Right atrium auricular region (tissue), 2 donors: ENCODE results near the gene KCNRG. TPM values are rescaled to one million over a fixed set of nuclear protein-coding genes. Genes with fewer than 3 reads are reported as not detected.

Source experiments
- DNase-seq: peaks from one replicate; pipeline ENCODE4 v3.0.0-alpha.2; 2019; ENCODE audit warnings: low spot score
- H3K27ac ChIP-seq, 2 donors: fragments of 200-600 bp; sonication (generic); 1 replicate in 1 of 2; 2 replicates in 1 of 2; pipeline ENCODE4 v1.5.1; 2016 to 2019
- H3K27me3 ChIP-seq, 2 donors: fragments of 200-600 bp; sonication (generic); one replicate each; pipeline versions ENCODE4 v1.5.1 to v1.6.0; 2017 to 2019
- H3K36me3 ChIP-seq: fragments of 200-600 bp; sonication (generic); one replicate; pipeline ENCODE4 v1.5.1; 2016
- H3K4me1 ChIP-seq, 2 donors: fragments of 200-600 bp; sonication (generic); one replicate each; pipeline versions ENCODE4 v1.5.1 to v1.6.0; 2017 to 2019
- H3K4me3 ChIP-seq, 2 donors: fragments of 200-600 bp; sonication (generic); 1 replicate in 1 of 2; 2 replicates in 1 of 2; pipeline ENCODE4 v1.5.1; 2017 to 2019; ENCODE audit warnings: mild to moderate bottlenecking in 1 of 2, moderate library complexity in 1 of 2
- H3K9me3 ChIP-seq, 2 donors: fragments of 200-600 bp; sonication (generic); one replicate each; pipeline ENCODE4 v1.5.1; 2019
- total RNA-seq, 2 donors: library from RNA; depleted of rRNA; stranded (reverse); fragments of >200 nt; gene quantifications; one replicate each; pipeline ENCODE4 v1.1.0, GENCODE V29; 2016
- TF ChIP-seq, protein P1 (sequence below), 2 donors: fragments of 200-600 bp; sonication (generic); IDR thresholded peaks; one replicate each; pipeline ENCODE4 v1.5.1; 2019; ENCODE audit warnings: antibody characterized with exemption in 2 of 2

KCNRG gene
- total RNA-seq, 2 donors from 2014 or later, result 1.6 TPM

DNA sequence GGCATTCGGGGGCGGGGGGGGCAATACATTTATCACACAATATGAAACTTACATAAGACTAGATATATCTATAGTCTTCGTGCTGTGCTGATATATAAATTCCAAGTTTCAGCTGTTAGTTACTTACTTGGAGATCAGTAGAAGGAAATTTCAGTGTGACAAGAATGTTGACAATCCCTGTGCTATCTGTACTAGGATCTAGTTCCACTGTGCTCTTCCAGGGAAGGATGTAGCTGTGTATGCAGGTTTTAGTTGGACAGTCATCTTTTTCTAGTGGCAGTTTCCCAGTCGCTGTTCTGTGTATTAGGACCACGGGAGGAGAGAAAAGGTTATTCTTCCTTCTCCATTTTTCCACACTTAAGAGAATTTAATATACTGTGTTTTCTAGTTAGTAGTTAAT is 21.6 kb upstream of the KCNRG start:
- H3K36me3 ChIP-seq, result no peaks in the 10 kb centered on the region
- no peak overlapping the region for H3K27ac ChIP-seq
- no peak overlapping the region for H3K4me3 ChIP-seq
- H3K27me3 ChIP-seq, result no peaks in the 10 kb centered on the region
- no peak for DNase-seq
- TF ChIP-seq, protein P1, sequence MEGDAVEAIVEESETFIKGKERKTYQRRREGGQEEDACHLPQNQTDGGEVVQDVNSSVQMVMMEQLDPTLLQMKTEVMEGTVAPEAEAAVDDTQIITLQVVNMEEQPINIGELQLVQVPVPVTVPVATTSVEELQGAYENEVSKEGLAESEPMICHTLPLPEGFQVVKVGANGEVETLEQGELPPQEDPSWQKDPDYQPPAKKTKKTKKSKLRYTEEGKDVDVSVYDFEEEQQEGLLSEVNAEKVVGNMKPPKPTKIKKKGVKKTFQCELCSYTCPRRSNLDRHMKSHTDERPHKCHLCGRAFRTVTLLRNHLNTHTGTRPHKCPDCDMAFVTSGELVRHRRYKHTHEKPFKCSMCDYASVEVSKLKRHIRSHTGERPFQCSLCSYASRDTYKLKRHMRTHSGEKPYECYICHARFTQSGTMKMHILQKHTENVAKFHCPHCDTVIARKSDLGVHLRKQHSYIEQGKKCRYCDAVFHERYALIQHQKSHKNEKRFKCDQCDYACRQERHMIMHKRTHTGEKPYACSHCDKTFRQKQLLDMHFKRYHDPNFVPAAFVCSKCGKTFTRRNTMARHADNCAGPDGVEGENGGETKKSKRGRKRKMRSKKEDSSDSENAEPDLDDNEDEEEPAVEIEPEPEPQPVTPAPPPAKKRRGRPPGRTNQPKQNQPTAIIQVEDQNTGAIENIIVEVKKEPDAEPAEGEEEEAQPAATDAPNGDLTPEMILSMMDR (IDR thresholded peaks at IDR 0.05), result no peak
- H3K9me3 ChIP-seq, result no peaks in the 10 kb centered on the region
- peaks cover 0 to 17% of the 10 kb centered on the region in 2 donors for H3K4me1 ChIP-seq

DNA sequence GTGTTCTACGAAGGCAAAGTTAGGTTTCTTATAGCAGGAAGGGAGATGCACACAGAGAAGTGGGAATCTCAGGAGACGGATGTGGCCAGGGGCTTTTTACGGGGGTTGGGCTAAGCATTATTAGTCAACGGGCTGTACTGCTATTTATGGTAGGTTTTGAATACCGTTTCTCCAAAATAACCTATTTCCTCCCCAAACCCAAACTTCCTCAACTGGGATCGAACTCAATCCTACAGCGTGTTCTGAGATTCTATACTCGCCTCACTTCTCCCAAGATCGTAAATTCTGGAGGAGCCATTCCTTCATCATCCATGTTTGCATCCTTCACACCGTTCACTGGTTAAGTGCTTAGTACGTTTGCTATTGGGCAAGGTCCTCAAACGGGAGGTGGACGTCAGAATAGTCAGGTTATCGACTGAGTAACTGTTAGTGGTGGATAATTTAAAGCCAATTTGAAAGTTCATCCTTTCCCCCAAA is 19.6 kb upstream of the KCNRG start:
- Histone ChIP-seq H3K9me3 (no peaks in the 10 kb centered on the region), H3K27ac (peak overlapping the region; percentile 98 to 99), H3K4me1 (peaks cover 0 to 37% of the 10 kb centered on the region in 2 donors), H3K36me3 (peaks cover 12% of the 10 kb centered on the region), H3K4me3 (peak overlapping the region; percentile 84 to 89), H3K27me3 (no peaks in the 10 kb centered on the region)
- DNase-seq, result no peak
- TF ChIP-seq, protein P1 (IDR thresholded peaks at IDR 0.05), result no peak

DNA sequence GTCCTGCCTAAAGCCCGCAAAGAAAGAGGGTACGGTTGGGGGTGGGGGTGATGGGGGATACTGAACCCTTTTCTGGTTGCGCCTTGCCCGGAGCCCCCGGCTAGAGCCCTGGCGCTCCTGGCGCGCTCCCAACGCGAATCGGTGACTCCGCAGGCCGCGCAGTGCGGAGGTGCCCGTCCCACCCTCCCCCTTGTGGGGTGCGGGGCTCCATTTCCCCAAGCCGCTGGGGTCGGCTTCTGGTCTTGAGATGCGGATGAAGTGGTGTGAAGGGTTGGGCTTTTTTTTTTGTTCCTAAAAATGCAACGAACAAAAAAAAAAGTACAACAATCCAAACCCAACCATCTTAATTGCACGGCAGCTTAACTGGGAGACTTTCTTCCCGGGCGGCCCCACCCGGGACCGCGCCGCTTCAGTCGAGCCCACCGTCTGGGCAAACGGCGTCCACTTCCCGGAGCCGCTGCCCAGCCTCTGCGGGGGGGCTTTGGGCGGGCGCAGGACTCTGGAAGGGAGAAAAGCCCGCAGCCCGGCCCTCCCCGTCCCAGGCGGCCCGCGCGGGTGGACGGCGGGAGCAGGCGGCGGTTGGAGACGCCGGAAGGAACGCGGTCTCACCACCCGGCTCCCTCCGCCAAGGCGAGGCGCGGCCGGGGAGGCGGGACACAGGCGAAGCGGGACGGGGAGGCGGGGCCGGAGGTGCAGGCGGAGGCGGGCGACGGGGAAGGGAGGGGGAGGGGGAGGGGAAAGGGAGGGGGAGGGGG is 18.9 kb upstream of the KCNRG start:
- TF ChIP-seq, protein P1 (IDR thresholded peaks at IDR 0.05), result no peak
- Histone ChIP-seq H3K9me3 (no peaks in the 10 kb centered on the region), H3K27ac (peak overlapping the region; percentile 98 to 99), H3K27me3 (no peaks in the 10 kb centered on the region), H3K4me3 (peak overlapping the region; percentile 84 to 89), H3K4me1 (peaks cover 0 to 44% of the 10 kb centered on the region in 2 donors), H3K36me3 (peaks cover 19% of the 10 kb centered on the region)
- peak; percentile 87 for DNase-seq

DNA sequence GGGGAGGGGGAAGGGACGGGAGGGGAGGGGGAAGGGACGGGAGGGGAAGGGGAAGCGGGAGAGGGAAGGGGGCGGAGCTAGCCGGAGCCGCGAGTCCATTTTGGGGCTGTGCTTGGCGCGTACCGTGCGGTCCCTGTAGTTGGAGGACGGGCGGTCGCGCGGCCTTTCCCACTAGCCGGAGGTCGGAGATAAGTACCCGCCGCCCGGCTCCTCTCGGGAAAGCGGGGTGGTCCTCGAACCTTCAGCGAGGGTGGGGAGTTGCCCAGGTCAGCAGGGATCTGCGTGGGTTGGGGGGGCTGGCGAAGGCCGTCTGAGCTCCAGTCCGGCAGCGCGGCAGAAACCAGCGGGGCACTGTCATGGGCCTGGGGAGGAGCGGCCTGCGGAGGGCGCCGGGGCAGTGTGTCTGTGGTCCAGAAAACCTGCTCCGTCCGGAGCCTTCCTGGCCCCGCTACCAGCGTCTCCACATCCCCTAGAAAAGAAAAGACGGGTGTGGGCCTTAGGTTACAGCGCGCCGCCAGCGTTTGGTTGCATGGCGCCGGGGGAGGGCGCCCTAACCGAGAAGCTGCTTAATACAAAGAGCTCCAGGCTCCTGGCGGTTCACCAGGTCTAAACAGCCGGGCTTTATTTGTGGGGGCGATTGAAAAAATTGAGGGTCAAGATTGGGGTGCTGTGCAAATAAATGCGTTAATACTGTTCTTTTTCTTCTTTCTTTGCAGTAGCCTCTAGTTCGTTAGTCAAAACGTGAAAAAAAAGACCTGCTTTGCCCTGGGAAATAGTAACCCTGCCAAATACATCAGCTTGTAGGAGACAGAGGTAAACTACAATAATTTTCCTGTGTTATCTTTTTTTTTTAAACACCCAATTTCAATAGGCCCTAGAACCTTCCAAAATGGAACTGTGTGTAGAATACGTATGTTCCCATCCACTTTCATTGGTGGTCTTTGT is 18.0 kb upstream of the KCNRG start, which contains the start of gene TRIM13:
TSS of gene TRIM13 (plus strand) at position 92 of the 945 bp plus-strand sequence. CDS start 14,899 bp downstream, outside the sequence.
- Histone ChIP-seq H3K36me3 (peaks cover 22% of the 10 kb centered on the region), H3K9me3 (no peaks in the 10 kb centered on the region), H3K27me3 (no peaks in the 10 kb centered on the region), H3K4me1 (peaks cover 0 to 45% of the 10 kb centered on the region in 2 donors), H3K4me3 (peak within 1 kb of the TSS; percentile 84 to 89), H3K27ac (peak within 1 kb of the TSS; percentile 98 to 99)
- peak; percentile 91 for DNase-seq
- TF ChIP-seq, protein P1 (IDR thresholded peaks at IDR 0.05), result peak; percentile 59 to 91

DNA sequence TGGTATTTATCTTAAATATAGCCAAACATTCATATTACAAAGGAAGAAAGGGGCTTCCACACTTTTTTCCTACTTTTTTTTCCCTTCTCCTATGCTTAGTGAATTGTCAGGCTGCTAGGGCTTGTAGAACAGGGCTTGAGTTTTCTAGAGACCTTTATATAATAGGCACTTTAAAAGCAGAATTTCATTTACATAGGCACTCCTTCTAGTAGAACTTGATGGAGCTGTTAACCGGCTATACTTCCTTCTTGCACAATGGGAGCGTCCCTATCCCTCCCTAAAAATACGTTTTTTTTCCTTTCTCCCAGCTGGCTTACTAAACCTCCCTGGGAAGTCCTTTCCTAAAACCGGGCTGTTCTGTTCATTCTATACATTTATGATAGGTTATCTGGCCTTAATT is 17.3 kb upstream of the KCNRG start:
- Histone ChIP-seq H3K36me3 (peaks cover 22% of the 10 kb centered on the region), H3K4me1 (peaks cover 0 to 49% of the 10 kb centered on the region in 2 donors), H3K27ac (peak overlapping the region; percentile 88 to 99), H3K9me3 (no peaks in the 10 kb centered on the region), H3K4me3 (peak overlapping the region; percentile 51 to 84), H3K27me3 (no peaks in the 10 kb centered on the region)
- DNase-seq, result no peak
- TF ChIP-seq, protein P1 (IDR thresholded peaks at IDR 0.05), result no peak
